ACC112 (cell line): ENCODE measurements around the gene ARPP19.
"Not testable (repeated sequence)": the region's sequence is repeated elsewhere in the genome, so short reads cannot be mapped to it uniquely, and the experiment has no call there.

Experiments used
- H2AFZ ChIP-seq: fragments of 200-600 bp; sonication (generic); one replicate; pipeline ENCODE4 v1.6.0; 2017; ENCODE audit warnings: antibody characterized with exemption, low read length; ENCODE audit not compliant: unreplicated experiment
- H3K27ac ChIP-seq: fragments of 200-600 bp; sonication (generic); 2 replicates; pipeline ENCODE4 v1.5.1; 2014; ENCODE audit warnings: low read depth, mild to moderate bottlenecking, antibody characterized with exemption, low read length, moderate library complexity
- H3K27me3 ChIP-seq: fragments of 200-600 bp; sonication (generic); 2 replicates; pipeline ENCODE4 v1.6.1; 2014; ENCODE audit warnings: mild to moderate bottlenecking, antibody characterized with exemption, low read length, moderate library complexity, mixed read lengths; ENCODE audit not compliant: insufficient read depth
- H3K36me3 ChIP-seq: fragments of 200-600 bp; sonication (generic); 2 replicates; pipeline ENCODE4 v1.6.1; 2016; ENCODE audit warnings: mild to moderate bottlenecking, antibody characterized with exemption, low read length, moderate library complexity, mixed read lengths; ENCODE audit not compliant: insufficient read depth
- H3K4me1 ChIP-seq: fragments of 200-600 bp; sonication (generic); one replicate; pipeline ENCODE4 v1.6.1; 2016; ENCODE audit warnings: low read length, mixed read lengths; ENCODE audit not compliant: insufficient read depth, unreplicated experiment, control insufficient read depth
- H3K4me3 ChIP-seq: fragments of 200-600 bp; sonication (generic); 2 replicates; pipeline ENCODE4 v1.5.1; 2014; ENCODE audit warnings: mild to moderate bottlenecking, low read depth, low read length
- H3K79me2 ChIP-seq: fragments of 200-600 bp; sonication (generic); one replicate; pipeline ENCODE4 v1.6.0; 2016; ENCODE audit warnings: low read length; ENCODE audit not compliant: control insufficient read depth, unreplicated experiment, insufficient read depth

The ARPP19 gene

DNA sequence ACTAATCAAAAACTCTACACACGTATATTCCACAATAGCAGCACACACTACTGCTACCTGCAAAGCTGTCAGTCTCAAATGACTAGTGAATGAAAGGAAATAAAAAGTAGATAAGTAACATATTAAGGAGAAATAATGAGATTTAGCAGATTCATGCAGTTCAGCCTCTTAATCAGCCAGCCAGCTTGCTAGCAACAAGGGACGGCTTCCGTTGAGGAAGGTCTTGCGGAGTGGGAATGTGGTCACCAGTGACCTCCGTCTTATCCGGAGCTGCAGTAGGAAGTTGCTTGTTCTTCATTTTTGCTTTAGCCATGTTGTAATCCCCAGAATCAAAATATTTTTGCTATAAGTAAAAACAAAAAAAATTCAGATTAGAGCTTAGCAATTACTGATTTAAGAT, 17.1 kb downstream of the ARPP19 start:
- H2AFZ ChIP-seq = no peak overlapping the region
- H3K27me3 ChIP-seq = no peaks in the 10 kb centered on the region
- H3K79me2 ChIP-seq = peaks cover 31% of the 10 kb centered on the region
- no peak overlapping the region for H3K27ac ChIP-seq
- peaks cover 39% of the 10 kb centered on the region for H3K36me3 ChIP-seq
- no peak overlapping the region for H3K4me3 ChIP-seq
- no peaks in the 10 kb centered on the region for H3K4me1 ChIP-seq

DNA sequence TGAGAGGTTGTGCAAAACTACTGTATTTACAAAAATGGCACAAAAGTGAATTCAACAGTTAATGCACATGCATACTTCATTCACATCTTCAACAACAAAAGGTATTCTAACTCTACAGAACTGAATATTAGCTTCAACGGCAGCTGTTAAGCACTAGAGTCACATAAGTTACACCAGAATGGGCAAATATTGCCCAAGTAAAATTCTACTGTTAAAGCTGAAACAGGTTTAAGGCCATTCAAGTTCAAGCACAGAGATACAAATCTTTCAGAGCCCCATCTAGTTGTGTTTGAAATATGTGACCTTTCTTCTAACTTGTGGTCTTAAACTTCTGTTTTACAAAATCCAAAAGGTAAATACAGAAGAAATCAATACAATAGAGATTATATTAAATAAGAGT, 17.6 kb downstream of the ARPP19 start:
- H2AFZ ChIP-seq, H3K4me1 ChIP-seq, H3K4me3 ChIP-seq, H3K27ac ChIP-seq, H3K27me3 ChIP-seq: not testable (repeated sequence)
- Histone ChIP-seq H3K79me2 (peaks cover 25% of the 10 kb centered on the region), H3K36me3 (peaks cover 33% of the 10 kb centered on the region)

DNA sequence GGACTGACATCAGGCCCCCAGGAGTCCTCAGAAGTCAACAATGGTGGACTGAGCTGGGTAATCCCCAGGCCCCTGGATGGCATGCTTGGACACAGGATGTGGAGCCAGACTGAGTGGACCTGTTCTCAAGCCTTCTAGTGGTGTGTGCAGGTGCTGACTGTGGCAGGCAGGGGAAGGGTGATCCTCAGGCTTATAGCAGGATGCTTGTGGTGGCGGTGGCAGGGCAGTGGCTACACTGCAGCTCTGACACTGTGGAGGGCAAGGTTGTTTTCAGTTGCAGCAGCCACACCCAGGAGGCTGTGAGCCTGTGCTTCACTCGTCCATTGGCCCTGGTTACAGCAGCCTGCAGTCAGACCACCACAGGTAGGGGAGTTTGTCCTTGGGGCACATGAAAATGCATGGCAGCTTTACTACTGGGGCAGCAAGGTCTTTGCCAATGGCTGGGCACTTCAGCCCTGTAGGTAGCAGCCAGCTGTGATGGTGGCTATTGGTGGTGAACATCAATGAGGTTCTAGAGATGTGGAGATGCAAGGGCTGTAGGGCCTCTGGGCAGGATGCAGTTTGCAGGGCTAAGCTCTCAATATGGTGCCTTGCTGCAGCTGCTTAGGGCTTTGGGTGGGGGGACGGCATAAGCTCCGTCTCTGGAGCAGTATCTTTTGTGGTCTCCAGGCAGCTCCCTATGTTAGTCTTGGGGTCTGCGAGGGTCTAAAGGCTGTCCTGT, 22.6 kb downstream of the ARPP19 start:
- no peaks in the 10 kb centered on the region for H3K4me1 ChIP-seq
- H3K27ac ChIP-seq = no peak overlapping the region
- H3K36me3 ChIP-seq = peaks cover 18% of the 10 kb centered on the region
- H2AFZ ChIP-seq = no peak overlapping the region
- no peak overlapping the region for H3K4me3 ChIP-seq
- no peaks in the 10 kb centered on the region for H3K27me3 ChIP-seq
- no peaks in the 10 kb centered on the region for H3K79me2 ChIP-seq

DNA sequence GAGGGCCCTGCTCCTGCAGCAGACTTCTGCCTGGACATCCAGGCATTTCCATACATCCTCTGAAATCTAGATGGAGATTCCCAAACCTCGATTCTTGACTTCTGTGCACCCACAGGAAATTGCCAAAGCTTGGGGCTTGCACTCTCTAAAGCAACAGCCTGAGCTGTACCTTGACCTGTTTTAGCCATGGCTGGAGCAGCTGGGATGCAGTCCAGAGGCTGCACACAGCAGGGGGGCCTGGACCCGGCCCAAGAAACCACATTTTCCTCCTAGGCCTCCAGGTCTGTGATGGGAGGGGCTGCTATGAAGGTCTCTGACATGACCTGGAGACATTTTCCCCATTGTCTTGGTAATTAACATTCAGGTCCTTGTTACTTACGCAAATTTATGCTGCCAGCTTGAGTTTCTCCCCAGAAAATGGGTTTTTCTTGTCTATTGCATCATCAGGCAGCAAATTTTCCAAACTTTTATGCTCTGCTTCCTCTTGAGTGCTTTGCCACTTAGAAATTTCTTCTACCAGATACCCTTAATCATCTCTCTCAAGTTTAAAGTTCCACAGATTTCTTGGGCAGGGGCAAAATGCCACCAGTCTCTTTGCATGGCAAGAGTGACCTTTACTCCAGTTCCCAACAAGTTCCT, 28.3 kb downstream of the ARPP19 start:
- H3K27me3 ChIP-seq = no peaks in the 10 kb centered on the region
- no peak overlapping the region for H3K27ac ChIP-seq
- no peaks in the 10 kb centered on the region for H3K79me2 ChIP-seq
- no peak overlapping the region for H2AFZ ChIP-seq
- no peaks in the 10 kb centered on the region for H3K36me3 ChIP-seq
- H3K4me3 ChIP-seq = no peak overlapping the region
- no peaks in the 10 kb centered on the region for H3K4me1 ChIP-seq

DNA sequence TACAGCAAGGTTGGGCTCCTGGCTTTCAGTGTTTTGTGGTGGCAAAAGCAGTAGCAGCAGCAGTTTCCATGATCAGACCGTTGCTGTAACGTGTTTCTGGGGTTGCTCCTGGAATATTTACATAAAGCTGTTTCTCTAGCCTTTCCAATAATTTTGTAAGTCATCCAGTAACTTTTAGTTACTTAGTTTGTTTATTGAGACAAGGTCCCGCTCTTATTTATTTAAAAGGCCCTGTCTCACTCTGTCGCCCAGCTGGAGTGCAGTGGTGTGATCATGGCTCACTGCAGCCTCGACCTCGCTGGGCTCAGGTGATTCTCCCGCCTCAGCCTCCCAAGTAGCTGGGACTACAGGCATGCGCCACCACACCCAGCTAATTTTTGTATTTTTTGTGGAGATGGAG, 31.4 kb downstream of the ARPP19 start:
- Histone ChIP-seq H3K27me3 (no peaks in the 10 kb centered on the region), H2AFZ (no peak overlapping the region), H3K27ac (no peak overlapping the region), H3K79me2 (no peaks in the 10 kb centered on the region), H3K4me3 (no peak overlapping the region), H3K4me1 (no peaks in the 10 kb centered on the region), H3K36me3 (no peaks in the 10 kb centered on the region)

DNA sequence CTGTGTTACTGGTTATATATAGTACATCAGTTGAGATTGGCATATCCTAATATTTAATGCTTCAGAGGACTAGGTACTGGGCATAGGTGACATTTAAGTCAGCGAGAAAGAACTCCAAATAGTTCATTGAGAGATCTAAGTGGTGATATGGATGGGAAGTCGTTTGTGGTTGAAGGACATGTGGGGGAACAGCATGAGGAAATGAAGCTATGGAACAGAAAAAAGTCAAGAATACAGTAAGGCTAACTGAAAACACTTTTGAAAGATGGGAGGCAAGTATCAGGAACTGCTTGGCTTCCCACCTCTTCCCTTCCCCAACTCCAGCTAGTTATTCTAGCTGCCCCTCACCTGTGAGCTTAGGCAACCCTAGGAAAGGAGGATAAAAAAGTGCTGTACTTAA, 36.4 kb downstream of the ARPP19 start:
- Histone ChIP-seq H3K4me1 (peaks cover 4% of the 10 kb centered on the region), H3K79me2 (peaks cover 4% of the 10 kb centered on the region), H3K27me3 (0 out of 2 replicates have a peak, but pooled peaks cover 5% of the 10 kb centered on the region), H3K27ac (no peak overlapping the region), H3K4me3 (no peak overlapping the region), H2AFZ (no peak overlapping the region), H3K36me3 (no peaks in the 10 kb centered on the region)

DNA sequence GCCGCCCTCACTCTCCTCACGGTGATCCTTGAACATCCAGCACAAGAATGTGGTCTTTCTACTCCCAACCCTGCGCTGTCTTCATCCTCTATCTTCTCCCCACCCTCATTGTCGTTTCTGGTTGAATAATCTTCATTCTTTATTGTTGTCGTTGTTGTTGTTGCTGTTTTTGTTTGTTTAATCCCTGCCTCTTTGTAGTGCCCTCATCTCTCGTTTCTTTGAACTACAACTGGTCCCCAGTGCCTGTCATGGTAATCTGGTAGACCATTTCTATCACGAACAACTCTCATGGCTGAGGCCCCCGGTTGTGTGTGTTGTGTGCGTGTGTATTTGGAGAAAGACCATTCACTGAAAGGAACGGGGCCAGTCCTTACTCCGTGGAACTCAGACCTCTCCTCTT, 38.9 kb downstream of the ARPP19 start:
- peak overlapping the region; percentile 90 for H2AFZ ChIP-seq

DNA sequence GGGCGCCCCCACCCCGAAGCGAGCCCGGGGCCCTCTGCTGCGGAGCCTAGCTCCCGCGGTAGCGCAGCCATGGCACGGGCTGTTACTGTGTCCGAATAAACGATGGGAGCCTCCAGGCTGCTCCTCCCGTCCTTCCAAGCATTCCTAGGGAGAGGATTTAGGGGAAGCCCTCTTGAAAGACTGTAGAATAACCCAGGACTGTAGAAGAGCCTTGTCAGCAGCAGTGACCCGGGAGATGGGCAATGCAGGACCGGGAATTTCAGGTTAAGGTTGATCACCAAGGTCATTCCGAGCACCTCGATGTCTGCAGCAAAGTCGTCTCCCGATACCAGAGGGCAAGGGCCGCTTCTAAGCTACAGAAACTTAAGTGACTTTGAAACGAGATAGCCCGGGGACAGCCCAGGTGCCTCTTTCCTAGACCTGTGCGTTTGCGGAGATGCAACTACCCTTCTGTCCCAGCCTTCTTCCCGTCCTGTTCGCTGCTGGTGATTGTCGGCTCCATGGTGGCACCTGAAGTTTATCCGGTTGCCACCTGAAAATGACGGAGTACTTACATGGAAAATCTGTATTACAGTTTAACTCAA, 39.4 kb downstream of the ARPP19 start:
- peak overlapping the region; percentile 90 for H2AFZ ChIP-seq
- H3K27me3 ChIP-seq = 0 out of 2 replicates have a peak, but pooled peaks cover 5% of the 10 kb centered on the region
- H3K36me3 ChIP-seq = no peaks in the 10 kb centered on the region
- H3K4me1 ChIP-seq = peaks cover 6% of the 10 kb centered on the region
- no peak overlapping the region for H3K27ac ChIP-seq
- H3K79me2 ChIP-seq = peaks cover 19% of the 10 kb centered on the region
- peak overlapping the region; percentile 95 for H3K4me3 ChIP-seq

More for the DNA sequence above, 38.9 kb downstream of the ARPP19 start:
- Histone ChIP-seq H3K27ac (no peak overlapping the region), H3K4me3 (peak overlapping the region; percentile 95), H3K79me2 (peaks cover 19% of the 10 kb centered on the region), H3K4me1 (peaks cover 6% of the 10 kb centered on the region), H3K27me3 (0 out of 2 replicates have a peak, but pooled peaks cover 5% of the 10 kb centered on the region), H3K36me3 (no peaks in the 10 kb centered on the region)

DNA sequence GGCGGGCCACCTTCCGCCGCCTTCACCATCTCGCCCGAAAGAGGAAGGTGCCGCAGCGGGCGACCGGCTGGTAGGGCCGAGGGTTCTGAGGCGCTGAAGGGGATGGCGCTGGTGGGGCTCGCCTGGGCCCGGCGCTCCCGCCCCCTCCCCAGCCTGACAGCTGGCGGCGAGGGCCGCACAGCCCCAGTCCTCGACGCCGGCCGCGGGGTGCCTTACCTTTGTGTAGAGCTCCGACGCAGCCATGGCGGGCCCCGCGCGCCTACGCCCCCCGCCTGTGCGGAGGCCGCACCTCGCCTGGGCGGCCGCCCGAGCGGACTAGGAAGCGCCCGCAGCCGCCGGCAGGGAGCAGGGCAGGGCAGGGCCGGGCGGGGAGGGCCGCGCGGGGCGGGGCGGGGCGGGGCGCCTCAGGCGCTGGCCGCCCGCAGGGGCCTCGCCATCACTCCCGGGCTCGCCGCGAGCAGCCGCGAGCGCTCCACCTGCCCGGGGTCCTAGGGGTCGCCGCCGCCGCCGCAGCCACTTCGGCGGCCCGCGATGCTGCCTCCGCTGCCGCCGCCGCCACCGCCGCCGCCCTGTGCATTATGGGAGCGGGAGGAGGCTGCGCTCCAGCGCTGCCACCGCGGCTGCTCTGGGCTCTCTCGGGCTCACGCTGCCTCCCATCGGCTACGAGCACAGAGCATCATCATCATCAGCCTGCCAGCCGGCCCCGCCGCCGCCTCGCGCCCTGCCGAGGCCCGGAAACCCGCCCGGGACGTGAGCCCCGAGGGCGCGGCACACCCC, 40.1 kb downstream of the ARPP19 start, which contains the start of gene MYO5A:
TSS of gene MYO5A (minus strand) at position 317 of the 777 bp plus-strand sequence. CDS start at position 243, 74 bp downstream.
- H3K79me2 ChIP-seq = peaks cover 20% of the 10 kb centered on the region
- H3K4me1 ChIP-seq = peaks cover 9% of the 10 kb centered on the region
- H3K4me3 ChIP-seq = peak within 1 kb of the TSS; percentile 95
- 0 out of 2 replicates have a peak, but pooled peaks cover 5% of the 10 kb centered on the region for H3K27me3 ChIP-seq
- H2AFZ ChIP-seq = peak within 1 kb of the TSS; percentile 90
- no peak within 1 kb of the TSS for H3K27ac ChIP-seq
- H3K36me3 ChIP-seq = no peaks in the 10 kb centered on the region

DNA sequence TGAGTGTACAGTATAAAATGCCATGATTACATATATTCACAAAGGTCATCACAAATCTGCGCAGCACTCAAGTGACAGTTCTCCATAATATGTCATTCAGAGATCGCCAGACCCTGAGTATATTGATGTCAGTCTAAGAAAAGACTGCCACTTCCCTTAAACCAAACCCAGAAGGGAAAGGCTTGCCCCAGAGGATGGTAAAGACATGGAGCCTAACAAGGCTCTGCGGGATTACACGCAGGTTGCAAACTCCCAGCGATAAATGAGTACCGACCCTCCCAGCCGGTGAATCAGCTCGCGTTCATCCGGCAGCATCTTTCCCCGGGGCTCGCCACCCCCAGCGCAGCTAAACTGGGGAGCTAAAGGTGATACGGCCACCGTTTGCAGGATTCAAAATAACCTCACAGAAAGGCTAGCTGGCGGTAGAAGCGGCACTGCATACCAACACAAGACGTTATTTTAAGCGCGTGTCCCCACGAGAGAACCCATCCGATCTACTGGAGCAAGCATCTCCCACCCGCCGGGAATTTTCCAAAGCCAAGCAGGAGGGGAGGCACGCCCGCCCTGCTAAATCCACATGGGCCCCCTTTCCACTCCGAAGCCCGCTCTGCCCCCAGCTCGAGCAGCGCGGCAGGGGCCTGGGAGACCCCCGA, 40.8 kb downstream of the ARPP19 start:
- peak overlapping the region; percentile 39 for H2AFZ ChIP-seq
- H3K79me2 ChIP-seq = peaks cover 27% of the 10 kb centered on the region
- peaks cover 16% of the 10 kb centered on the region for H3K4me1 ChIP-seq
- H3K36me3 ChIP-seq = no peaks in the 10 kb centered on the region
- 0 out of 2 replicates have a peak, but pooled peaks cover 5% of the 10 kb centered on the region for H3K27me3 ChIP-seq
- H3K27ac ChIP-seq = no peak overlapping the region
- H3K4me3 ChIP-seq = peak overlapping the region; percentile 95
